Measurements from ENCODE around the gene ZNF197. TPM values are rescaled to one million over a fixed set of nuclear protein-coding genes. Genes with fewer than 3 reads are reported as not detected.

Gene ZNF197
- total and polyA plus RNA-seq, 2 of the 8 experiments (the other 6 are each of a cell fraction or from before 2014, with no cell fraction given): 3.9 to 16.8 TPM

- no peak for TF ChIP-seq PHF8 (conservative IDR thresholded peaks at IDR 0.05; ENCODE audit: low read depth, low read length)
Observed at GRCh38 chr3:44687898-44688297, 63.1 kb downstream of the ZNF197 start (continued).

Other genes starting within 250 kb of the ZNF197 start
- gene ZNF445, start 147.4 kb upstream of the ZNF197 start, total RNA-seq (2021; fragmentation: NEBNext Ultra II Directional; extraction: Animal tissue kit (Norgen Biotek cat#: 25700)): 25.4 and 26.3 TPM in 2 replicates
- 3.3 and 3.8 TPM in 2 replicates for gene ZNF445, start 147.4 kb upstream of the ZNF197 start, polyA plus RNA-seq (2011; rRNA removed)
- gene ZKSCAN7, start 69.8 kb upstream of the ZNF197 start, total RNA-seq (2021; fragmentation: NEBNext Ultra II Directional; extraction: Animal tissue kit (Norgen Biotek cat#: 25700)): 8.5 and 8.9 TPM in 2 replicates
- gene ZKSCAN7, start 69.8 kb upstream of the ZNF197 start, polyA plus RNA-seq (2011; rRNA removed): 5.5 and 10.2 TPM in 2 replicates
- 11.7 and 13.0 TPM in 2 replicates for gene ZNF660, start 40.1 kb upstream of the ZNF197 start, total RNA-seq (2021; fragmentation: NEBNext Ultra II Directional; extraction: Animal tissue kit (Norgen Biotek cat#: 25700))
- gene ZNF660, start 40.1 kb upstream of the ZNF197 start, polyA plus RNA-seq (2011; rRNA removed): 2.0 and 3.1 TPM in 2 replicates
- 19.0 and 20.0 TPM in 2 replicates for gene ZNF35, start 23.7 kb downstream of the ZNF197 start, total RNA-seq (2021; fragmentation: NEBNext Ultra II Directional; extraction: Animal tissue kit (Norgen Biotek cat#: 25700))
- 2.0 and 2.9 TPM in 2 replicates for gene ZNF35, start 23.7 kb downstream of the ZNF197 start, polyA plus RNA-seq (2011; rRNA removed)
- 3.5 and 3.8 TPM in 2 replicates for gene ZNF502, start 87.6 kb downstream of the ZNF197 start, total RNA-seq (2021; fragmentation: NEBNext Ultra II Directional; extraction: Animal tissue kit (Norgen Biotek cat#: 25700))
- gene ZNF502, start 87.6 kb downstream of the ZNF197 start, polyA plus RNA-seq (2011; rRNA removed): 0.61 and 1.5 TPM in 2 replicates
- 5.3 and 6.4 TPM in 2 replicates for gene ZNF501, start 104.6 kb downstream of the ZNF197 start, total RNA-seq (2021; fragmentation: NEBNext Ultra II Directional; extraction: Animal tissue kit (Norgen Biotek cat#: 25700))
- 1.4 and 1.6 TPM in 2 replicates for gene ZNF501, start 104.6 kb downstream of the ZNF197 start, polyA plus RNA-seq (2011; rRNA removed)
- 65.1 and 67.2 TPM in 2 replicates for gene KIAA1143, start 136.6 kb downstream of the ZNF197 start, total RNA-seq (2021; fragmentation: NEBNext Ultra II Directional; extraction: Animal tissue kit (Norgen Biotek cat#: 25700))
- 10.9 and 16.2 TPM in 2 replicates for gene KIAA1143, start 136.6 kb downstream of the ZNF197 start, polyA plus RNA-seq (2011; rRNA removed)
- 25.5 and 26.4 TPM in 2 replicates for gene KIF15, start 136.8 kb downstream of the ZNF197 start, total RNA-seq (2021; fragmentation: NEBNext Ultra II Directional; extraction: Animal tissue kit (Norgen Biotek cat#: 25700))
- 2.3 and 4.2 TPM in 2 replicates for gene KIF15, start 136.8 kb downstream of the ZNF197 start, polyA plus RNA-seq (2011; rRNA removed)
- 10.8 and 11.2 TPM in 2 replicates for gene TMEM42, start 236.9 kb downstream of the ZNF197 start, total RNA-seq (2021; fragmentation: NEBNext Ultra II Directional; extraction: Animal tissue kit (Norgen Biotek cat#: 25700))
- 41.4 and 42.6 TPM in 2 replicates for gene TMEM42, start 236.9 kb downstream of the ZNF197 start, polyA plus RNA-seq (2011; rRNA removed)
- not detected in 2 replicates for gene TGM4, start 249.6 kb downstream of the ZNF197 start, total RNA-seq (2021; fragmentation: NEBNext Ultra II Directional; extraction: Animal tissue kit (Norgen Biotek cat#: 25700))
- gene TGM4, start 249.6 kb downstream of the ZNF197 start, polyA plus RNA-seq (2011; rRNA removed): 0.02 TPM in 2 replicates